Measurements from ENCODE around the gene SH3GLB1.
"Not testable (repeated sequence)": the region's sequence is repeated elsewhere in the genome, so short reads cannot be mapped to it uniquely, and the experiment has no call there.

Gene SH3GLB1

GRCh38 chr1:86704458-86704971 lies at the start of gene SH3GLB1:
Gene SH3GLB1, plus strand, starts transcription at chr1:86704576. Its CDS starts 324 bp downstream, at chr1:86704900.
- DNase-seq: peak; percentile 90

GRCh38 chr1:86658381-86658780 lies 46.0 kb upstream of the SH3GLB1 start:
- not testable (repeated sequence) for DNase-seq

GRCh38 chr1:86666368-86666767 lies 38.0 kb upstream of the SH3GLB1 start:
- DNase-seq: no peak

GRCh38 chr1:86687595-86687994 lies 16.8 kb upstream of the SH3GLB1 start:
- no peak for DNase-seq

- no peak for DNase-seq
Observed at GRCh38 chr1:86692641-86693040, 11.7 kb upstream of the SH3GLB1 start.

GRCh38 chr1:86695400-86695799 lies 9.0 kb upstream of the SH3GLB1 start:
- no peak for DNase-seq

GRCh38 chr1:86696522-86696921 lies 7.9 kb upstream of the SH3GLB1 start:
- no peak for DNase-seq

GRCh38 chr1:86699186-86699585 lies 5.2 kb upstream of the SH3GLB1 start:
- DNase-seq: no peak

- DNase-seq: no peak
Observed at GRCh38 chr1:86701731-86702130, 2.6 kb upstream of the SH3GLB1 start.

GRCh38 chr1:86702954-86703494 lies 1.4 kb upstream of the SH3GLB1 start:
- not testable (repeated sequence) for DNase-seq

- no peak for DNase-seq
Observed at GRCh38 chr1:86703696-86704457, 499 bp upstream of the SH3GLB1 start.

- peak; percentile 36 for DNase-seq
Observed at GRCh38 chr1:86704972-86705664, 742 bp downstream of the SH3GLB1 start.

- no peak for DNase-seq
Observed at GRCh38 chr1:86705665-86705985, 1.2 kb downstream of the SH3GLB1 start.

- DNase-seq: no peak
Observed at GRCh38 chr1:86706018-86706635, 1.8 kb downstream of the SH3GLB1 start.

GRCh38 chr1:86708920-86709319 lies 4.5 kb downstream of the SH3GLB1 start:
- no peak for DNase-seq

GRCh38 chr1:86712088-86712860 lies 7.9 kb downstream of the SH3GLB1 start:
- DNase-seq: no peak

- DNase-seq: no peak
Observed at GRCh38 chr1:86713477-86713876, 9.1 kb downstream of the SH3GLB1 start.

GRCh38 chr1:86714159-86714558 lies 9.8 kb downstream of the SH3GLB1 start:
- no peak for DNase-seq

GRCh38 chr1:86714561-86715244 lies 10.3 kb downstream of the SH3GLB1 start:
- DNase-seq: no peak

- DNase-seq: no peak
Observed at GRCh38 chr1:86718786-86719185, 14.4 kb downstream of the SH3GLB1 start.

GRCh38 chr1:86731416-86731815 lies 27.0 kb downstream of the SH3GLB1 start:
- DNase-seq: no peak

- DNase-seq: no peak
Observed at GRCh38 chr1:86733340-86733739, 29.0 kb downstream of the SH3GLB1 start.
